ENCODE results near the gene CACNG6.

Gene CACNG6

GRCh38 chr19:54041969-54042606 lies 50.7 kb downstream of the CACNG6 start:
- DNase-seq (ENCODE audit: low read depth in 2 of 2): no peak

GRCh38 chr19:54042989-54043388 lies 51.6 kb downstream of the CACNG6 start:
- no peak for DNase-seq (ENCODE audit: low read depth in 2 of 2)

GRCh38 chr19:54045771-54046170 lies 54.3 kb downstream of the CACNG6 start:
- no peak for DNase-seq (ENCODE audit: low read depth in 2 of 2)

GRCh38 chr19:54047616-54048015 lies 56.2 kb downstream of the CACNG6 start:
- DNase-seq (ENCODE audit: low read depth in 2 of 2): no peak
